K562 (cell line): Measurements from ENCODE around the gene ADGRA1. TPM values are rescaled to one million over a fixed set of nuclear protein-coding genes. Genes with fewer than 3 reads are reported as not detected.

Experiments used
- ATAC-seq: fragments of 200-7000 bp; cut with Tn5 transposase; 3 replicates; pipeline ENCODE4 v1.9.1; 2020; ENCODE audit warnings: moderate library complexity
- BruUV-seq: library from RNA; stranded (reverse); fragments of 400-500 nt; replicated peaks from 2 replicates; lab custom pipeline; 2021; lab: Mats Ljungman, UMichigan
- CTCF ChIA-PET: fragments of 300-600 bp; formaldehyde crosslinking; extraction: SDS; loops from one replicate; lab custom pipeline; 2021; ENCODE audit warnings: low intra/inter-chr PET ratio; lab: Yijun Ruan, JAX
- POLR2A ChIA-PET: fragments of 300-600, 350-650 bp; sonication (Branson Sonifier 250); formaldehyde crosslinking; extraction: SDS; loops from one replicate; lab custom pipeline; 2021; ENCODE audit warnings: antibody characterized with exemption, inconsistent platforms; lab: Yijun Ruan, JAX
- DNase-seq, 4 experiments: peaks; one replicate each; pipeline versions ENCODE4 v3.0.0 to v3.0.0-alpha.2; 2011 to 2018; ENCODE audit warnings: low spot score in 3 of 4, mixed read lengths in 3 of 4; ENCODE audit errors: extremely low read depth in 1 of 4
- FAIRE-seq: peaks from 2 replicates; lab custom pipeline; 2011; peaks lifted over from hg19 to GRCh38; lab: Jason Lieb, UNC
- H2AFZ ChIP-seq: 2 replicates; pipeline ENCODE4 v1.6.0; 2011; ENCODE audit warnings: low read depth, low read length, control low read depth, inconsistent platforms
- H3K27ac ChIP-seq: fragments of 200-600 bp; 3 replicates; pipeline ENCODE4 v1.8.0; 2011; ENCODE audit warnings: low read depth, mild to moderate bottlenecking, control low read depth, inconsistent platforms, low read length, moderate library complexity, mixed read lengths; ENCODE audit errors: extremely low read depth
- H3K27me3 ChIP-seq, 2 experiments: fragments of 300-600 bp in 1 of 2; 2 replicates in 1 of 2; 3 replicates in 1 of 2; pipeline versions ENCODE4 v1.6.0 to v1.8.0; 2011; ENCODE audit warnings: inconsistent platforms in 2 of 2, low read length in 2 of 2, mild to moderate bottlenecking in 1 of 2, mixed read lengths in 1 of 2, moderate library complexity in 1 of 2; ENCODE audit not compliant: control insufficient read depth in 2 of 2, insufficient read depth in 2 of 2
- H3K36me3 ChIP-seq: fragments of 300-600 bp; 3 replicates; pipeline ENCODE4 v1.8.0; 2011; ENCODE audit warnings: mild to moderate bottlenecking, low read length, inconsistent platforms; ENCODE audit not compliant: control insufficient read depth, insufficient read depth
- H3K4me1 ChIP-seq, 2 experiments: fragments of 200-600 bp in 1 of 2; replicated peaks in 1 of 2; 2 replicates in 1 of 2; 3 replicates in 1 of 2; pipeline versions ENCODE4 v1.5.1 to v1.8.0; 2011; ENCODE audit warnings: inconsistent platforms in 2 of 2, low read length in 2 of 2, mild to moderate bottlenecking in 1 of 2, mixed read lengths in 1 of 2, moderate library complexity in 1 of 2; ENCODE audit not compliant: control insufficient read depth in 2 of 2, insufficient read depth in 2 of 2
- H3K4me2 ChIP-seq: 2 replicates; pipeline ENCODE4 v1.6.1; 2011; ENCODE audit warnings: low read length, control low read depth, inconsistent platforms, mixed read lengths; ENCODE audit not compliant: insufficient read depth
- H3K4me3 ChIP-seq: fragments of 200-600 bp; sonication (generic), shearing (Covaris generic); 2 replicates; pipeline ENCODE4 v1.5.1; 2016; ENCODE audit warnings: control low read depth, inconsistent platforms
- H3K79me2 ChIP-seq: fragments of 200-600 bp; 3 replicates; pipeline ENCODE4 v1.8.0; 2011; ENCODE audit warnings: low read length, inconsistent platforms; ENCODE audit not compliant: control insufficient read depth, insufficient read depth
- H3K9ac ChIP-seq, 2 experiments: 2 replicates each; pipeline versions ENCODE4 v1.6.0 to v1.6.1; 2011; ENCODE audit warnings: low read depth in 2 of 2, low read length in 2 of 2, control low read depth in 1 of 2, inconsistent platforms in 1 of 2, mild to moderate bottlenecking in 1 of 2, mixed read lengths in 1 of 2; ENCODE audit not compliant: insufficient read depth in 1 of 2
- H3K9me1 ChIP-seq: one replicate; pipeline ENCODE4 v1.6.0; 2011; ENCODE audit warnings: inconsistent platforms, mild to moderate bottlenecking, low read length, moderate library complexity; ENCODE audit not compliant: control insufficient read depth, insufficient read depth
- H3K9me3 ChIP-seq: replicated peaks from 2 replicates; pipeline ENCODE4 v1.5.1; 2011; ENCODE audit warnings: low read depth, low read length, inconsistent platforms; ENCODE audit not compliant: control insufficient read depth, insufficient read depth
- H4K20me1 ChIP-seq: replicated peaks from 2 replicates; pipeline ENCODE4 v1.6.1; 2011; ENCODE audit warnings: low read length, inconsistent platforms, mixed read lengths; ENCODE audit not compliant: control insufficient read depth, insufficient read depth
- CSDE1 ChIP-seq, 2 experiments: fragments of 450-650 bp; IDR thresholded peaks; 2 replicates each; pipeline ENCODE4 v1.6.1; 2016; ENCODE audit warnings: mild to moderate bottlenecking in 1 of 2
- MAFF ChIP-seq: IDR thresholded peaks from 2 replicates; pipeline ENCODE4 v1.6.1; 2012; ENCODE audit warnings: low read length, improper control_type of control experiment
- MXI1 ChIP-seq: IDR thresholded peaks from 2 replicates; pipeline ENCODE4 v1.6.1; 2011; ENCODE audit warnings: low read depth, mild to moderate bottlenecking, improper control_type of control experiment, low read length
- NELFE ChIP-seq: IDR thresholded peaks from 2 replicates; pipeline ENCODE4 v1.6.1; 2011; ENCODE audit warnings: mild to moderate bottlenecking; ENCODE audit not compliant: insufficient read depth, insufficient read length
- PPARD ChIP-seq: fragments of 250-450 bp; sonication (Bioruptor Pico); IDR thresholded peaks from 2 replicates; pipeline ENCODE4 v1.8.0; 2022; ENCODE audit warnings: inconsistent platforms, mild to moderate bottlenecking, moderate library complexity
- RB1 ChIP-seq: fragments of 450-650 bp; IDR thresholded peaks from 2 replicates; pipeline ENCODE4 v1.6.1; 2017; ENCODE audit warnings: low read depth, mild to moderate bottlenecking
- SP1 ChIP-seq: sonication (generic); formaldehyde crosslinking; IDR thresholded peaks from 2 replicates; pipeline ENCODE4 v1.8.1; 2022; ENCODE audit warnings: mild to moderate bottlenecking, missing genetic modification reagents
- SRSF7 ChIP-seq: fragments of 200-400 bp; formaldehyde crosslinking; optimal IDR thresholded peaks from 2 replicates; pipeline ENCODE3; 2017; ENCODE audit warnings: mild to moderate bottlenecking, low read depth, low read length
- ZBED1 ChIP-seq: IDR thresholded peaks from 2 replicates; pipeline ENCODE4 v1.6.1; 2014
- ZKSCAN8 ChIP-seq: fragments of 200-800 bp; sonication (Bioruptor generic); IDR thresholded peaks from 2 replicates; pipeline ENCODE4 v1.6.1; 2016; ENCODE audit warnings: missing genetic modification characterization, missing compliant biosample characterization
- ZNF165 ChIP-seq: fragments of 250-450 bp; sonication (Bioruptor Pico); IDR thresholded peaks from 2 replicates; pipeline ENCODE4 v1.4.0; 2020; ENCODE audit warnings: borderline replicate concordance
- ZNF699 ChIP-seq: fragments of 250-450 bp; sonication (Bioruptor Pico); IDR thresholded peaks from 2 replicates; pipeline ENCODE4 v1.8.0; 2021; ENCODE audit warnings: mild to moderate bottlenecking, moderate library complexity; ENCODE audit not compliant: insufficient replicate concordance
- WGBS: fragments of 100-300 bp; shearing (Covaris generic); methylation state at CpG from one replicate; pipeline ENCODE4 v1.1.6; 2016; ENCODE audit warnings: low coverage, mixed read lengths; ENCODE audit not compliant: insufficient coverage; ENCODE audit errors: missing lambda C conversion rate; 5-methylcytosine and 5-hydroxymethylcytosine counted together
- in situ Hi-C: fragments of 300-500 bp; cut with MboI; formaldehyde crosslinking; loops from 4 replicates; pipeline ENCODE4 v1.15.0; 2018; ENCODE audit warnings: inconsistent platforms, mixed read lengths
- intact Hi-C: fragments of 100-400 bp; cut with micrococcal nuclease; formaldehyde crosslinking; loops from 2 replicates; pipeline ENCODE4 v1.14.2; 2022
- polyA plus RNA-seq, 8 experiments: library from polyadenylated mRNA; depleted of rRNA in 4 of 8; stranded (reverse) in 5 of 8; unstranded in 3 of 8; fragments of >200 nt; fragmentation: Nextera tagmentation in 2 of 8; fragmentation: Illumina TruSeq in 1 of 8; extraction: Ambion mirVana in 2 of 8; extraction: Trizol in 1 of 8; gene quantifications; 2 replicates each; pipeline versions ENCODE4 v1.2.1 to v1.2.3, GENCODE V29; 2011 to 2014; ENCODE audit warnings: inconsistent platforms in 1 of 8, missing spikeins in 1 of 8
- total RNA-seq, 7 experiments: library from RNA; depleted of rRNA in 6 of 7; stranded (reverse); fragments of >200 nt in 6 of 7; fragmentation: Illumina TruSeq in 2 of 7; extraction: Trizol in 2 of 7; gene quantifications; 2 replicates each; pipeline versions ENCODE4 v1.2.1 to v1.2.3, GENCODE V29; 2011 to 2021; ENCODE audit warnings: low replicate concordance in 1 of 7

Gene ADGRA1
- total and polyA plus RNA-seq, 9 of the 15 experiments (the other 6 are each of a cell fraction or from before 2014, with no cell fraction given) = not detected

DNA sequence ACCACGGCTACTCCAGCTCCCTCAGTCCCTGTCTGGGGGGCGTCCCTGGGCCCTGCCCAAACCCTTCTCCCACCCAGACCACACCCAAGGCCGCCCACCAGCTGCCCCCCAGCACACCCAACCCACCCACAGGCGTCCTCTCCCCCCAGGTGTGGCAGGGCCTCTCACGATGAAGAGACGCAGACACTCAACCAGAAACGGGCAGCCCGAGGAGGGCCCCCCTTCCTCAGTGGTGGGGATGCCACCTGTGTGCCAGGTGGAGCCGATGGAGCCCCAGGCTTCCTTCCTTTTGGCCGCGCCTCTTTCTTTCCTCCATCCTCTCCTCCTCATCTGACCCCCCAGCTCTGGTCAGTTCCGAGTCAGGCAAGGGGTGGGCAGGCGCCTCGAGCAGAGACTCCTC is 28.7 kb downstream of the ADGRA1 start:
- ChIA-PET CTCF (no interaction called here), POLR2A (no interaction called here)
- no peaks in the 10 kb centered on the region for H3K9me1 ChIP-seq
- H3K9me3 ChIP-seq = no peaks in the 10 kb centered on the region
- FAIRE-seq (no peak), DNase-seq (no peak), ATAC-seq (no peak)
- no peak overlapping the region for H3K4me3 ChIP-seq
- intact Hi-C loops = no loop called here
- H3K4me2 ChIP-seq = no peak overlapping the region
- H3K27me3 ChIP-seq = peaks cover 0 to 8% of the 10 kb centered on the region in 2 experiments; a peak in 2 of 5 replicates
- no peaks in the 10 kb centered on the region for H4K20me1 ChIP-seq
- H3K36me3 ChIP-seq = no peaks in the 10 kb centered on the region
- TF ChIP-seq ZNF165 (CRISPR knock-in tag) = no peak
- TF ChIP-seq MAFF = no peak
- TF ChIP-seq ZBED1 = no peak
- TF ChIP-seq RB1 = no peak
- no peak for TF ChIP-seq CSDE1 (IDR thresholded peaks at IDR 0.05)
- no peak for TF ChIP-seq MXI1
- TF ChIP-seq ZKSCAN8 (CRISPR knock-in tag) = no peak
- no peak for TF ChIP-seq SRSF7
- no peak for TF ChIP-seq ZNF699 (CRISPR knock-in tag)
- TF ChIP-seq NELFE = no peak
- no peak for TF ChIP-seq SP1 (CRISPR knock-in tag)
- TF ChIP-seq PPARD = no peak
- 0% methylated on average over 7 of the region's 14 CpGs for WGBS
- no peak overlapping the region for H3K9ac ChIP-seq
- no peaks in the 10 kb centered on the region for H3K4me1 ChIP-seq
- BruUV-seq = no TSS peak
- H3K79me2 ChIP-seq = no peaks in the 10 kb centered on the region
- H2AFZ ChIP-seq = no peak overlapping the region
- no peak overlapping the region for H3K27ac ChIP-seq
- in situ Hi-C loops = loop anchor here (25.0 kb wide), 1 partner anchor 454 kb away; no protein-coding TSS in a partner anchor
